Activated CD8-positive, alpha-beta memory T cell treated with anti-CD3 and anti-CD28 coated beads for 1 hour (primary cell): ENCODE data around the gene PTCH1.

Experiments used
- DNase-seq, 2 donors: peaks; one replicate each; pipeline ENCODE4 v3.0.0-alpha.2; 2020; ENCODE audit warnings: low read depth in 1 of 2; ENCODE audit errors: extremely low read depth in 1 of 2

The PTCH1 gene

DNA sequence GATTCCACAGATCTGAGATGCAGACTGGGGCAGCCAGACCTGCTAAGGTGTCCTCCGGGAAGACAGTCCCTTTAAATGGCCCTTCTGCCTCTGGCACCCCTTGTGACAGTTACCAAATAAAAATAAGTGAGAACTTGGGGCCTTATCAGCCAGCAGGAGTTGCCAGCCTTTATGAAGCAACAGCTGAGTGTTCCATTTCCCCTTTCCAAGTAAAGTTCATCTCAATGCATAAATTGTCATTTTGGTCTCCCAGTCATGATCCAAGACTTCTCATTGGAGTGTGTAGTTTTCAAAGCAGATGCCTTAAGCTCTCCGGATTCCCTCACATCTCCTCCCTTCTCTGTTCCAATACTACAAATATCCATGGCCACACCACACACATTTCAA, 4.1 kb downstream of the PTCH1 start:
- DNase-seq, result no peak

DNA sequence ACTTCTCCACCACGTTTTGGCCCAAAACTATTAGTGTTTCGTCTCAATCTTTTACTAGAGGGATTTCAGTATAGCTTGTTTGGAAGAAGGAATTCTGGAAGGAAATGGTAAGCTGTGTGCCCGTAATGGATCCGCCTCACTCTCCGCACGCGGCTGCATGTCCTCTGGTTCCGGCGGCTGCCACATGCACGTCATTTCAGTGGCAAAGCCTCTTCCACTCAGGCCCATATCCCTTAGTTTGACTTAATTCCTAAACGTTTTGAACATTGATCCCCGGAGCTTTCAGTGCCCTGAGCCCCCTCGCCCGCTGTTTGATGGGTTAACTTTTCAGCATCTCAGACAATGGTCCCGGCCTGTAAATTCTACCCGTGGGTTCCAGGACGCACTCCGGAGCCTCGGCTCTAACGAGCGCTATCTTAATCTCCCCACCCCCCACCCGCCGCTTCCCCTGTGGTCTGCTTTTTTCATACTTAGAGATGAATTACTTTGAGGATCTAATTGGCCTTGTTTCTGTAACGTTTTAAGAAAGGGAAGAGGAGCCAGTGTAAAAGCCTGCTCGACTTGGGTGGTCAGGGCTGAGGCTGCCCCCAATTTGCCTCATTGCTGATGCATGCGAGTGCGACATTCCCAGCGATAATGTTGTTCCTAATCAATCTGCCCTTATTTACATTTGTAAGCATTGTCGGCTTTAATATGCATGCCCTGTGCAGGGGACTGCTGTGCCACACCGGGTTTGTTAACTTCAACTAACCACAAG, 4.6 kb downstream of the PTCH1 start:
- DNase-seq, result no peak

DNA sequence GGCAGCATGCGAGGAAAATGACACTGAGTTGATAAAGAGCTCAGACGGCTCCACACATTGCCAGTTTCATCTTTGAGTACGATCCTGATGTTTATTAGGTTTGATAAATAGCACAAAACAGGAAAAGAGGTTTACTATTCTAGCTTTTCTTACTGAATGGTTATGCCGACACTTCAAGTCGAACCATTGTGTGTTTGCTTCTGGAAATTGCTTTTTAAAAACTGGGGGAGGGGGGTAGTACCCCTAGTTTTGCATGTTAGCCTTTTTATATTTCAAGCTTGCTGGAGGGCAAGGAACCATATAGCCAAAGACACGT, 5.2 kb downstream of the PTCH1 start:
- DNase-seq, result no peak

GRCh38 chr9:95510709-95511615, 5.8 kb downstream of the PTCH1 start:
- DNase-seq, result peak; percentile 56 to 75

DNA sequence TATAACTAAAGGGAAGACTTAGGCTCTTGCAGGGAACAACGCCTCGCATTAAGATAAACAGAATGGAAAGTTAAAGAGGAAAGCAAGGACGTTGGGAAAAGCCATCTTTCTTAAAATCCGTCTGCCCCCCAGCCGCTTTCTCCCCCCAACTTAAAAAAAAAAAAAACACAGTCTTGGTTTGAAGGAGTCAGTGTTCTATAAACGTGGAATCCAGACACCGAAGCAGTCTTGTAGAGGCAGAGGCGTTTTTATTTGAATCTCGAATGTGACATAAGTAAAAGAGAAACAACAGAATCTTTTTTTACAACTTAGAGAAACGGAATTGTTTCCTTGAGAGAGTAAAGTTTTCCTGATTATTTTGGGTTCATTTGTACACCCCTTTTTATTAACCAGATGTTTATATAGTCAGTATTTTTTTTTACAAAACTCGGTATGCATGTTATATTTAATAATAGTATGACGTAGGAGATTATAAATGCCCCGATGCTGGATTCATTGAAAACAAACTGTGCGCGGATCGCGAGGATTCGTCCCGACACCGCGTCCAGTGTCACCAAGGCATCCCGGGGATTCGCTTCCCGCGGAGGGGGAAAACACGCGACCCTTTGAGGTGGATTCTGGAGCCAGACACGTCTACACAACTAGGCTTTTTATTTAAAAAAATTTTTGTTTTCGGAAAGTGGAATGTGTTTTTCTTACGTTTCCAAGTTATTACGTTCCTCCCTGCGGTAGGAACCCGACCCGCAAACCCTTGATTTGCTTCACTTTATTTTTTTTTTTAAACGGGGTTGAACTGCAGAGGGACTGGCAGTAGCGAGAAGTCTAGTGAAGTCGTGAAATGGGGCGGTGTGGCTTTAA, 6.7 kb downstream of the PTCH1 start:
- no peak for DNase-seq

- DNase-seq, result no peak
These were observed 7.6 kb downstream of the PTCH1 start for GRCh38 chr9:95508968-95509850.

- no peak for DNase-seq
These were observed 8.4 kb downstream of the PTCH1 start for GRCh38 chr9:95508242-95508967.

GRCh38 chr9:95507464-95508241, 9.1 kb downstream of the PTCH1 start:
- DNase-seq, result no peak

GRCh38 chr9:95506678-95507463, 9.9 kb downstream of the PTCH1 start:
- no peak for DNase-seq

- no peak for DNase-seq
These were observed 10.4 kb downstream of the PTCH1 start for GRCh38 chr9:95506428-95506677.

- no peak for DNase-seq
These were observed 10.9 kb downstream of the PTCH1 start for GRCh38 chr9:95505717-95506427.

- no peak for DNase-seq
These were observed 11.6 kb downstream of the PTCH1 start for GRCh38 chr9:95505072-95505716.

DNA sequence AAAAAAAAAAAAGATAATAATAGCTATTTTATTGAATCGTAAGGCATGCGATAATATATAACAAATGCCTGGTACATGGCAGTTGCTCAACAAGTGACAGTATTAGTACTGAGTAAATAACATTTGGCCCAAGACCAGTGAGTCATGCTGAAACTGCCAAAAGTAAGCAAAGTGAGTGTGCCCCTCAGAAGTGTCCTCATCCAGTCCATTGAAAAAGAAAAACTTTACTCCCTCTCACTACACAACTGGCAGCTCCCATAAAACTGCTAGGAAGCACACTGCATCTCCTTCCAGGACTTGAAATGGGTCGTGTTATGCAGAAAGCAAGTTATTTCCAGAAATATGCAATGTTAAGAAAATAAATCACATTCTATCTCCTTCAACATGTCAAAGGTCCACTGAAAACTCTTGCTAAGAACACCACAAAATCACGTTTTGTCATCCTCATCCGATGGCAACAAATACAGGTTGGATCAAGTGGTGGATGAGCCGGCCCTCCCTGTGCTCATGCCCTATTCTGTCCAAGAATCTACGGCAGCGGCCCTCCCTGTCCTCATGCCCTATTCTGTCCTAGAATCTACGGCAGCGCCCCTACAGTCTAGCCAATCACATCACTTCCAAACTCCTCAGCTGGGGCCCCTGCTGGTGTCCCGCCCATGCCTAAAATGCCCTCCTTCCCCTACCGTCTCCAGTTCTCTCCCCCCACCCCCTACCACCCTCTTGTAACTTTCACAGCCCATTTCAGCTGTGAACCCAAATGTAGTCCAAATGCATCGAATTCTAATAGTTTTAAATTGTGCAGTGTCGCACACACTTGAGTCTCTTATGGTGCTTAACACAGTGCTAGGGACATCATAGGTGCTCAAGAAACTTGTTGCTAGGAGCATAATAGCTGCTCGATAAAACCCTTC, 12.5 kb downstream of the PTCH1 start:
- no peak for DNase-seq

DNA sequence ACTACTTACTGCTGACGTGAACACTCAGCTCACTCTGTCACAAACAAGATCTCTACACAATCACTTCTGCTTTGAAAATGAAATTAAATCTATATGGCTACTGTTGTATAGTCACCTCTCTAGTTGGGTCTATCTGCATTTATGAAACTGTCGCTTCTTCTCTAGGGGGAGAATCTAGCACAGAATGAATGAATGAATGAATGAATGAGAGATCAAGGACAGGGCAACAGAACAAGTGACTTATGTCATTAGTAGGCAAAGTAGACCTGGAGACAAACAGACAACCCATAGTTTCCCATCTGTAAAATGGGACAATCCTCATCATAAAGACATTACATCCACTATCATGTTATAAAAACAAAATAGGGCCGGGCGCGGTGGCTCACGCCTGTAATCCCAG, 13.4 kb downstream of the PTCH1 start:
- no peak for DNase-seq

DNA sequence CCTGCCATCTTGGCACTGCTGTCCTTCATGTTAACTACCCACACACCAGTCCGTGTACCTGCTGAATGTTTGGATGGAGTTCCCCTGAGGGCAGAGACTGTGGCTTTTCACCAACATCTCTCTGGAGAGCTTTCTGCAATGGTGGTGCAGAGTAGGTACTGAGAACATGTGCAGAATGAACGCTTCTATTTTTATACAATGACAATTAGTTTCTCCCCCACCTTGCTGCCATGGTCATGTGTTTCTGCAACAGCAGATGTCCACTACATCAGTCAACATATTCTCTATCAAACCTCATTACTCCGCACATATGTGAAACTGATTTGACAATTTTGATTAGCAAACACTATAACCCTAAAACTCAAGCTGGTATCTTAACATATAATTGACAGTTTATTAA, 14.5 kb downstream of the PTCH1 start:
- no peak for DNase-seq

- DNase-seq, result no peak
These were observed 16.9 kb downstream of the PTCH1 start for GRCh38 chr9:95499847-95500246.
